A549 (cell line): ENCODE measurements around the gene MBL2. TPM values are rescaled to one million over a fixed set of nuclear protein-coding genes. Genes with fewer than 3 reads are reported as not detected.

Experiments used
- ATAC-seq, 2 experiments: fragments of 200-7000 bp in 1 of 2; fragments of >200 bp in 1 of 2; cut with Nextera tagmentation in 1 of 2; cut with Tn5 transposase in 1 of 2; 3 replicates each; pipeline versions ENCODE4 v1.8.0 to v1.9.1; 2018 to 2020; ENCODE audit warnings: mild to moderate bottlenecking in 1 of 2, moderate library complexity in 1 of 2
- CTCF ChIA-PET: fragments of 300-600 bp; sonication (Branson Sonifier 250); formaldehyde crosslinking; extraction: SDS; loops from one replicate; lab custom pipeline; 2021; ENCODE audit warnings: antibody characterized with exemption, inconsistent platforms; lab: Yijun Ruan, JAX
- POLR2A ChIA-PET: fragments of 350-600 bp; formaldehyde crosslinking; extraction: SDS; loops from one replicate; lab custom pipeline; 2021; ENCODE audit warnings: antibody characterized with exemption, inconsistent platforms; lab: Yijun Ruan, JAX
- DNase-seq, 2 experiments: peaks; one replicate each; pipeline versions ENCODE4 v3.0.0 to v3.0.0-alpha.2; 2011 to 2016; ENCODE audit warnings: low read depth in 1 of 2, low spot score in 1 of 2
- FAIRE-seq: peaks from 2 replicates; lab custom pipeline; 2011; peaks lifted over from hg19 to GRCh38; lab: Jason Lieb, UNC
- H3K27ac ChIP-seq, 2 experiments: fragments of >200 bp; sonication (Bioruptor Twin); formaldehyde crosslinking; 3 replicates each; pipeline ENCODE4 v1.5.1; 2016 to 2017
- H3K4me1 ChIP-seq: fragments of >200 bp; sonication (Bioruptor Twin); formaldehyde crosslinking; 3 replicates; pipeline ENCODE4 v1.6.1; 2016
- H3K4me2 ChIP-seq: fragments of >200 bp; sonication (Bioruptor Twin); formaldehyde crosslinking; 3 replicates; pipeline ENCODE4 v1.6.1; 2016
- H3K4me3 ChIP-seq: fragments of >200 bp; sonication (Bioruptor Twin); formaldehyde crosslinking; 3 replicates; pipeline ENCODE4 v1.5.1; 2016
- H3K9me3 ChIP-seq: fragments of >200 bp; sonication (Bioruptor Twin); formaldehyde crosslinking; 3 replicates; pipeline ENCODE4 v1.6.1; 2016
- BCL3 ChIP-seq: fragments of >200 bp; sonication (Bioruptor Twin); formaldehyde crosslinking; IDR thresholded peaks from 3 replicates; pipeline ENCODE4 v1.6.1; 2016
- CBX2 ChIP-seq: fragments of 200-600 bp; sonication (generic); IDR thresholded peaks from 2 replicates; pipeline ENCODE4 v1.6.1; 2016; ENCODE audit warnings: low read depth, mild to moderate bottlenecking, borderline replicate concordance
- CEBPB ChIP-seq, 2 experiments: fragments of >200 bp in 1 of 2; sonication (Bioruptor Twin) in 1 of 2; formaldehyde crosslinking in 1 of 2; IDR thresholded peaks; 2 replicates each; pipeline ENCODE4 v1.6.1; 2012 to 2016
- CTCF ChIP-seq: fragments of >200 bp; sonication (Bioruptor Twin); formaldehyde crosslinking; IDR thresholded peaks from 3 replicates; pipeline ENCODE4 v1.5.1; 2016
- EHMT2 ChIP-seq: fragments of 200-600 bp; sonication (generic); IDR thresholded peaks from 2 replicates; pipeline ENCODE4 v1.6.1; 2016; ENCODE audit warnings: antibody characterized with exemption, low read depth, mild to moderate bottlenecking, moderate library complexity
- ELK1 ChIP-seq: fragments of 150-350 bp; IDR thresholded peaks from 2 replicates; pipeline ENCODE4 v1.6.1; 2014; ENCODE audit warnings: low read depth, mild to moderate bottlenecking, low read length
- FOSB ChIP-seq: fragments of 250-450 bp; sonication (Bioruptor Pico); IDR thresholded peaks from 2 replicates; pipeline ENCODE4 v1.5.0; 2020; ENCODE audit warnings: mild to moderate bottlenecking, moderate library complexity
- FOSL2 ChIP-seq, 2 experiments: fragments of 450-650 bp in 1 of 2; fragments of >200 bp in 1 of 2; sonication (Bioruptor Twin) in 1 of 2; formaldehyde crosslinking; IDR thresholded peaks; 2 replicates each; pipeline versions ENCODE4 v1.5.0 to v1.6.1; 2016 to 2020; ENCODE audit warnings: mild to moderate bottlenecking in 1 of 2, moderate library complexity in 1 of 2
- GATA3 ChIP-seq: IDR thresholded peaks from 2 replicates; pipeline ENCODE4 v1.6.1; 2012; ENCODE audit warnings: borderline replicate concordance
- HDAC2 ChIP-seq: fragments of 200-600 bp; sonication (generic); IDR thresholded peaks from 2 replicates; pipeline ENCODE4 v1.6.1; 2016
- JUN ChIP-seq, 2 experiments: fragments of >200 bp; sonication (Bioruptor Twin); formaldehyde crosslinking; IDR thresholded peaks; 2 replicates in 1 of 2; 3 replicates in 1 of 2; pipeline ENCODE4 v1.6.1; 2016 to 2017
- KDM1A ChIP-seq: fragments of 200-600 bp; sonication (generic); IDR thresholded peaks from 2 replicates; pipeline ENCODE4 v1.6.1; 2016; ENCODE audit warnings: low read depth, mild to moderate bottlenecking
- MAZ ChIP-seq: fragments of 150-350 bp; IDR thresholded peaks from 2 replicates; pipeline ENCODE4 v1.6.1; 2014; ENCODE audit warnings: antibody characterized with exemption, low read depth, low read length, borderline replicate concordance
- NPAS2 ChIP-seq: fragments of 250-450 bp; sonication (Bioruptor Pico); IDR thresholded peaks from 2 replicates; pipeline ENCODE4 v1.8.0; 2022; ENCODE audit warnings: mild to moderate bottlenecking, moderate library complexity, borderline replicate concordance
- RCOR1 ChIP-seq: fragments of 150-350 bp; IDR thresholded peaks from 2 replicates; pipeline ENCODE4 v1.6.1; 2014; ENCODE audit warnings: antibody characterized with exemption, low read length, low read depth
- RNF2 ChIP-seq: fragments of 200-600 bp; sonication (generic); IDR thresholded peaks from 2 replicates; pipeline ENCODE4 v1.6.1; 2016; ENCODE audit warnings: low read depth, mild to moderate bottlenecking, antibody characterized with exemption, moderate library complexity, borderline replicate concordance
- ZC3H11A ChIP-seq: fragments of 450-650 bp; IDR thresholded peaks from 2 replicates; pipeline ENCODE4 v1.6.1; 2014; ENCODE audit warnings: antibody characterized with exemption, mild to moderate bottlenecking
- ZFP36 ChIP-seq: fragments of 450-650 bp; IDR thresholded peaks from 2 replicates; pipeline ENCODE4 v1.6.1; 2014; ENCODE audit warnings: borderline replicate concordance; ENCODE audit not compliant: partially characterized antibody
- ZSCAN20 ChIP-seq: fragments of 250-450 bp; sonication (Bioruptor Pico); IDR thresholded peaks from 2 replicates; pipeline ENCODE4 v1.8.0; 2022; ENCODE audit warnings: mild to moderate bottlenecking, moderate library complexity
- WGBS: methylation state at CpG from one replicate; pipeline ENCODE4 v1.1.6; 2017; ENCODE audit errors: missing lambda C conversion rate; 5-methylcytosine and 5-hydroxymethylcytosine counted together
- polyA plus RNA-seq, 4 experiments: library from polyadenylated mRNA; depleted of rRNA in 3 of 4; stranded (reverse); fragments of >200 nt; fragmentation: RNase III in 1 of 4; extraction: RNeasy Plus Mini Kit Qiagen cat#74134 plus additional on column Dnase treatment in 1 of 4; gene quantifications; 2 replicates in 3 of 4; 3 replicates in 1 of 4; pipeline ENCODE4 v1.2.3, GENCODE V29; 2011 to 2017

The MBL2 gene
- polyA plus RNA-seq, 2 of the 4 experiments (the other 2 are of a cell fraction): not detected

GRCh38 chr10:52778511-52779392 lies 6.2 kb upstream of the MBL2 start:
- 69% methylated on average over 31 of the region's 42 CpGs for WGBS
- Histone ChIP-seq H3K4me1 (no peaks in the 10 kb centered on the region), H3K27ac (no peak overlapping the region), H3K4me2 (no peak overlapping the region), H3K4me3 (no peak overlapping the region), H3K9me3 (no peaks in the 10 kb centered on the region)
- TF ChIP-seq RCOR1: no peak
- peak; percentile 23 for TF ChIP-seq CTCF
- CTCF ChIA-PET: interaction anchor here (0.7 to 5.8 kb wide), 14 partner anchors 8 to 471 kb away, joined by 3 to 61 read pairs (median 4); no protein-coding TSS in a partner anchor
- FAIRE-seq: no peak
- POLR2A ChIA-PET: no interaction called here
- DNase-seq: peak in 1 of 2 experiments; percentile 31
- ATAC-seq: no peak; a peak in 1 of 6 replicates

- 43% methylated on average over 5 of the region's 5 CpGs for WGBS
- H3K4me3 ChIP-seq: no peak overlapping the region
- no peak for DNase-seq
- no peak overlapping the region for H3K27ac ChIP-seq
- no peaks in the 10 kb centered on the region for H3K4me1 ChIP-seq
- ATAC-seq: no peak
- H3K9me3 ChIP-seq: no peaks in the 10 kb centered on the region
- TF ChIP-seq BCL3: no peak
- TF ChIP-seq ZC3H11A: no peak
- TF ChIP-seq CEBPB (IDR thresholded peaks at IDR 0.05): no peak
- no peak for TF ChIP-seq HDAC2
- no peak for TF ChIP-seq MAZ
- TF ChIP-seq FOSL2 (IDR thresholded peaks at IDR 0.05): no peak
- TF ChIP-seq FOSL2 (CRISPR knock-in tag; IDR thresholded peaks at IDR 0.05): no peak
- TF ChIP-seq ZFP36: no peak
- no peak for TF ChIP-seq FOSB
- TF ChIP-seq EHMT2: no peak
- TF ChIP-seq ZSCAN20 (CRISPR knock-in tag): no peak
- no peak for TF ChIP-seq NPAS2
- no peak for TF ChIP-seq KDM1A
- TF ChIP-seq RNF2: no peak
- TF ChIP-seq GATA3: no peak
- no peak for TF ChIP-seq JUN (IDR thresholded peaks at IDR 0.05)
- no peak for TF ChIP-seq CBX2
- no peak for TF ChIP-seq ELK1
- TF ChIP-seq, all 56 proteins: peak for 0
- no peak overlapping the region for H3K4me2 ChIP-seq
- POLR2A ChIA-PET: no interaction called here
- no peak for FAIRE-seq
- CTCF ChIA-PET: interaction anchor here (1.6 to 5.8 kb wide), 4 partner anchors 15 to 470 kb away, joined by 3 to 61 read pairs (median 34); no protein-coding TSS in a partner anchor
These were observed 4.8 kb upstream of the MBL2 start for GRCh38 chr10:52777414-52777813.
